GM12875 (cell line): ENCODE measurements around the gene NFIX.

Experiments
- H3K4me3 ChIP-seq: one replicate; pipeline ENCODE4 v1.5.1; 2011; ENCODE audit warnings: low read depth, low read length, control low read depth
- TF ChIP-seq, protein P1 (sequence below): IDR thresholded peaks from 2 replicates; pipeline ENCODE4 v1.5.1; 2011; ENCODE audit warnings: low read depth, mild to moderate bottlenecking, control low read depth, inconsistent platforms, low read length, moderate library complexity, borderline replicate concordance; ENCODE audit not compliant: insufficient read depth

NFIX gene

DNA sequence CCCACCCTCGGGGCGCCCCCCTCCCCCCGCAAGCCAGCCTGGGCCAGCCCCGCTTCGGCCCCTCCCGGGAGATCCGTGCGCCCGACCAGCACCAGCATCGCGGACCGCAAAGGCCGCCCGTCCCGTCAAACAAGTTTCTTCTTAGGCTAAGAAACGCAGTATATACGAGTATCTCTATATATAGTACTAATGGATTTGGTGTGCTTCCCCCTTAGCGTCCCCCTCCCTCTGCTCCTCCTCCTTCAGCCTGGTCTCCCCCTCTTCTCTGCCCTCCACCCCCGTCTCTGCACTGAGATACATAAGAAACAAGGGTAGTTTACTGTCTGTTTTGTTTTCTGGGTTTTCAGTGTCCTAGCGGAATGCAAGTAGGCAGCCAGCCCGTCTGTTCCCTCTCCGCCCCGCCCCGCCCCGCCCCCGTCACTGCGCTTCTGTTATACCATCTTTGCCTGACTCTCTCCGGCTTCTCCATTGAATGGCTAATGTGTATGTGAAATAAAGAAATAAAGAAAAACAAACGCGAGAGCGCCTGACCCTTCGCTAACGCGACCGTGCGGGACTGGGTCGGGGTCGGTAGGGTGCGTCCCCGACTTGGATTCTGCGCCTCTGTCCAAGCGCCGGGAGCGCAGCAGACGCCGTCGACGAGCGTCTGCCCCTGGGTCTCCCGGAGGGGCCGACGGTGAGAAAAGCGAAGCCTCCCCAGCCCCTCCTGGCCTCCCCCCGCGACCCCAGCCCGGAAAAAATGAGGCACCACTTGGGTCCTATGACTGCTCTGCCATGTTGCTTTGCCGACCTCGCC is 103.2 kb downstream of the NFIX start:
- peak overlapping the region; percentile 40 for H3K4me3 ChIP-seq
- TF ChIP-seq, protein P1, sequence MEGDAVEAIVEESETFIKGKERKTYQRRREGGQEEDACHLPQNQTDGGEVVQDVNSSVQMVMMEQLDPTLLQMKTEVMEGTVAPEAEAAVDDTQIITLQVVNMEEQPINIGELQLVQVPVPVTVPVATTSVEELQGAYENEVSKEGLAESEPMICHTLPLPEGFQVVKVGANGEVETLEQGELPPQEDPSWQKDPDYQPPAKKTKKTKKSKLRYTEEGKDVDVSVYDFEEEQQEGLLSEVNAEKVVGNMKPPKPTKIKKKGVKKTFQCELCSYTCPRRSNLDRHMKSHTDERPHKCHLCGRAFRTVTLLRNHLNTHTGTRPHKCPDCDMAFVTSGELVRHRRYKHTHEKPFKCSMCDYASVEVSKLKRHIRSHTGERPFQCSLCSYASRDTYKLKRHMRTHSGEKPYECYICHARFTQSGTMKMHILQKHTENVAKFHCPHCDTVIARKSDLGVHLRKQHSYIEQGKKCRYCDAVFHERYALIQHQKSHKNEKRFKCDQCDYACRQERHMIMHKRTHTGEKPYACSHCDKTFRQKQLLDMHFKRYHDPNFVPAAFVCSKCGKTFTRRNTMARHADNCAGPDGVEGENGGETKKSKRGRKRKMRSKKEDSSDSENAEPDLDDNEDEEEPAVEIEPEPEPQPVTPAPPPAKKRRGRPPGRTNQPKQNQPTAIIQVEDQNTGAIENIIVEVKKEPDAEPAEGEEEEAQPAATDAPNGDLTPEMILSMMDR, result no peak

DNA sequence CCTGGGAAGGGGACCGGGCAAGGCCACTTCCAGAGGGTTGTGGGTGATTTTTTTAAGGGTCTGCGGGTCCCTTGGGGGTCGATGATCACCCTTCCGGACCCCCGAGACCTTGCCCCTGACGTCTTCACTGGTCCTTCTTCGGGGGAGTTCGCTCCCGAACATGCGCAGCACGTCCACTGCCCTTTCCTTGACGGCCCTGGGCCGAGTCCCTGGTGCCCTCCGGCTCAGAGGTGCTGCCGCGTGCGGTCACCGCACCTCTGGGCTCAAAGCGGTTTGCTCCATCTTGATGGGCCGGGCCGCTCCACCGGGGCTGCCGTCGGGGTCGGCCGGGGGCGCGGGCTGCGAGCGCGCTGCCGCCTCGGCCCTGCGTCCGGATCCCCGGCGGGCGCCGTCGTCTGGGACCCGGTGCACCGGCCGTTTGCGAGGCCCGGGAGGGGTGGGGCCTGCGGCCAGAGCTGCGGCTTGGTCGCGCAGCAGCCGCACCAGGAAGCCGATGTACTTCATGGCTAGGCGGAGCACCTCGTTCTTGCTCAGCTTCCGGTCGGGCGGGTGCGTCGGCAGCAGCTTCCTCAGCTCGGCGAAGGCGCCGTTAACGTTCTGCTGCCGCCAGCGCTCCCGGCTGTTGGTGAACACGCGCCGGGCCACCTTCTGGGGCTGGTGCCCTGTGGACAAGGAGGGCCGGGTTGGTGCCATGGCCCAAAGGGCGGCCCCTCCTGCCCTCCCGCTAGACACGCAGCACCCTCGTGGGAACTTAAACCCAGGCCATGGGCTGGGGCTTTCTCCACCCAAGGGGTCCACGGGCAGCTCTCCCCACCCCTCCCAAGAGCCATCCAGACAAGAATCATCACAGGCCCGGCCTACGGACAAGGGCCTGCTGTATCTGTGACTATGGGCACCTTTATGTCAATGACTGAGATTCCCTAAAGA is 104.1 kb downstream of the NFIX start:
- peak overlapping the region; percentile 40 for H3K4me3 ChIP-seq
- TF ChIP-seq, protein P1, result no peak

DNA sequence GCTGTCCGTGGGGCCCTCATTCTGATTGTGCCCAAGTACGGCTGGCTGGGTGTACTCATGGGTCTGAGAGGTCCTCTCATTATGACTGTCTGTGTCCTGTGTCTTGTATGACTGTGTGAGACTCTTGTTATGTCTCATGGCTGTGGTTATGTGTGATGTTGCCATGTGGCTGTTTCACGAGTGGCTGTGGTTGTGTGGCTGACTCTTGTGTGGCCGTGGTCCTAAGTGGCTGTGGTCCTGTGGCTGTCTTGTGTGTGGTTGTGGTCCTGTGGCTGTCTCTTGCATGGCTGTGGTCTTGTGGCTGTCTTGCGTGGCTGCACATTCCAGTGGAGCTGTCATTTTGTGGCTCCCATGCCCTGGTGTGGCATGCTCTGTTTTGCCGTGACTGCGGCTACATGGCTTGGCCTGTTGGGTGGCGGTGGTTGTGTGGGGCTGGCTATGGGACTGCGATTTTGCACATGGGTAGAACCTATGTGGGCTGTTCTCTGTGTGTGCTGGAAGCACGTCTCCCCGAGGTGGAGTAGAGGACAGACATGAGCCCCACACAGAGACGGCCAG is 104.8 kb downstream of the NFIX start:
- peak overlapping the region; percentile 40 for H3K4me3 ChIP-seq
- TF ChIP-seq, protein P1, result no peak

DNA sequence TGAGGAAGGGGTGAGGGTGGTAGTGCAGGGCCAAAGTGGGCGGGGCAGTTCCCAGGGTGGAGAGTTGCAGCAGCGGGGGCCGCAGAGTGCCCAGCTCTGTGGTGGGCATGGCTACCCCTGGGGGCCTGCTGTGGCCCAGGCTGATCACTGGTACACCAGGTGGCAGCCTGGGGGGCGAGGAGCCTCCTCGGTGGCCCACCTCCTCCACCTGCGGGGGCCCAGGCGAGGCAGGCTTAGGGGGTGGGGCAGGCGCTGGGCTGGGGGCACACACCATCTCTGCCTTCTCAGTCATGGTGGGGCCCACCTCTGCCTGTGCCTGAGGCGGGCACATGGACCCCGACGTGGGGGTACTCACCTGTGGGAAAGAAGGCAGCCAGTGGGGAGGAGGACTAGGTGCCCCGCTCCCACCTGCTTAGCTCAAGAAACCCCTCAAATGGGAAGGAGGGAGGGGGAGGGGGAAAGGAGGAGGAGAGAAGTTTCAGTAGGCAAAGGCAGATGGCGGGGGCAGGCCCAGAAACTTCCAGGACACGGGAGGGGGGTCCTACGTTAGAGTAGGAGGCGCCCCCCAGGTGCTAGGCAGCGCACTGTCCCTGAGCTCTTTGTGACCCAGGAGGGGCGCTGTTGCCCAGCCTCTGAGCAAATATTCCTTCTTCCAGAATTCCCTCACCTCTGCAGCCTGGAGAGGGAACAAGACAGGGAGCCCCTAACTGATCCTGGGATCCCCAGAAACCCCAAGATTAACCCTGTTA is 105.7 kb downstream of the NFIX start:
- TF ChIP-seq, protein P1, result peak; percentile 58
- peak overlapping the region; percentile 66 for H3K4me3 ChIP-seq

DNA sequence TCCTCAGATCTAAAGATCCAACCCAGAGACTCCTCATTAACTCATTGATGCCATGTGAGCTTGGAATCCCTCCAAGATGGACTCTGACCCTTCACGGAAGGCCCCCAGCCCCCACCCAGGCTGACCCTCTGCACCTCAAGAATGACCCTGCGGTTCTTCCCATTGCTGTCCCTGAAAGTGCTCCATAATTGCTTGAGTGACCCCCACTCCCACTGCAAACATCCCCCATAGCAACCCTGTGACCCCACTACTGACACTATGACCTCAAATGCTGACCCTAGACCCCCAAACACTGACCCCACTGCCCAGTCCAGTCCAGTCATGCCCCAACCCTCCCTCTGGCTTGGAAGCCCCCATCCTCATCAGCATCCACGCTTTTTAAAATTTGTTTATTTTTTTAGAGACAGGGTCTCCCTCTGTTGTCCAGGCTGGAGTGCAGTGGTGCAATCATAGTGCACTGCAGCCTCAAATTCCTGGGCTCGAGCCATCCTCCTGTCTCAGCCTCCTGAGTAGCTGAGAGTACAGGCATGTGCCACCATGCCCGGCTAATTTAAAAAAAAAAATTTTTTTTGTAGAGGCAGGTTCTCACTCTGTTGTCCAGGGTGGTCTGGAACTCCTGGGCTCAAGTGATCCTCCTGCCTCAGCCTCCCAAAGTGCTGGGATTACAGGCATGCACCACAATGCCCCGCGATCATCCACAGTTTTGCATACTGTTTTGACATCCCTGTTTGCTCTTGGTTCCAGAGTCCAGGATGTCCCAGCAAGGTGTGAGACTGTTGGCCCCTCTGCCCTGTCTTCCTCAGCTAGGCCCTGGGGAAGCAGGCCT is 106.5 kb downstream of the NFIX start:
- TF ChIP-seq, protein P1, result no peak
- H3K4me3 ChIP-seq, result peak overlapping the region; percentile 66

DNA sequence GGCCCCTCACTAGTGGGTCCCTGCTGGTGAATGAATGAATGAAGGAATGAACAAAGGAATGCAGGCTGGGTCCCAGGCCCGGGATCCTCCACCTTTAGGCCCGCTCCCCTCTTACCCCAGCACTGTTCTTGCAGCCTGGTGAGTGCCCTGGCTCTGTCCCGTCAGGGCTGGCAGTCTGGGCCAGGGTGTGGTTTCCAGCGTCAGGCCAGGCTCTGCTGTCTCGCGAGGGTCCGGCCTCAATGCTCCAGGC is 107.1 kb downstream of the NFIX start:
- peak overlapping the region; percentile 66 for H3K4me3 ChIP-seq
- TF ChIP-seq, protein P1, result no peak
